K562 (cell line): ENCODE measurements around the gene TLR6. TPM values are rescaled to one million over a fixed set of nuclear protein-coding genes. Genes with fewer than 3 reads are reported as not detected.

Experiments
- ATAC-seq: fragments of 200-7000 bp; cut with Tn5 transposase; 3 replicates; pipeline ENCODE4 v1.9.1; 2020; ENCODE audit warnings: moderate library complexity
- BruUV-seq: library from RNA; stranded (reverse); fragments of 400-500 nt; replicated peaks from 2 replicates; lab custom pipeline; 2021; lab: Mats Ljungman, UMichigan
- CTCF ChIA-PET: fragments of 300-600 bp; formaldehyde crosslinking; extraction: SDS; loops from one replicate; lab custom pipeline; 2021; ENCODE audit warnings: low intra/inter-chr PET ratio; lab: Yijun Ruan, JAX
- POLR2A ChIA-PET: fragments of 300-600, 350-650 bp; sonication (Branson Sonifier 250); formaldehyde crosslinking; extraction: SDS; loops from one replicate; lab custom pipeline; 2021; ENCODE audit warnings: antibody characterized with exemption, inconsistent platforms; lab: Yijun Ruan, JAX
- DNase-seq, 4 experiments: peaks; one replicate each; pipeline versions ENCODE4 v3.0.0 to v3.0.0-alpha.2; 2011 to 2018; ENCODE audit warnings: low spot score in 3 of 4, mixed read lengths in 3 of 4; ENCODE audit errors: extremely low read depth in 1 of 4
- FAIRE-seq: peaks from 2 replicates; lab custom pipeline; 2011; peaks lifted over from hg19 to GRCh38; lab: Jason Lieb, UNC
- H2AFZ ChIP-seq: 2 replicates; pipeline ENCODE4 v1.6.0; 2011; ENCODE audit warnings: low read depth, low read length, control low read depth, inconsistent platforms
- H3K27ac ChIP-seq: fragments of 200-600 bp; 3 replicates; pipeline ENCODE4 v1.8.0; 2011; ENCODE audit warnings: low read depth, mild to moderate bottlenecking, control low read depth, inconsistent platforms, low read length, moderate library complexity, mixed read lengths; ENCODE audit errors: extremely low read depth
- H3K27me3 ChIP-seq, 2 experiments: fragments of 300-600 bp in 1 of 2; 2 replicates in 1 of 2; 3 replicates in 1 of 2; pipeline versions ENCODE4 v1.6.0 to v1.8.0; 2011; ENCODE audit warnings: inconsistent platforms in 2 of 2, low read length in 2 of 2, mild to moderate bottlenecking in 1 of 2, mixed read lengths in 1 of 2, moderate library complexity in 1 of 2; ENCODE audit not compliant: control insufficient read depth in 2 of 2, insufficient read depth in 2 of 2
- H3K36me3 ChIP-seq: fragments of 300-600 bp; 3 replicates; pipeline ENCODE4 v1.8.0; 2011; ENCODE audit warnings: mild to moderate bottlenecking, low read length, inconsistent platforms; ENCODE audit not compliant: control insufficient read depth, insufficient read depth
- H3K4me1 ChIP-seq, 2 experiments: fragments of 200-600 bp in 1 of 2; replicated peaks in 1 of 2; 2 replicates in 1 of 2; 3 replicates in 1 of 2; pipeline versions ENCODE4 v1.5.1 to v1.8.0; 2011; ENCODE audit warnings: inconsistent platforms in 2 of 2, low read length in 2 of 2, mild to moderate bottlenecking in 1 of 2, mixed read lengths in 1 of 2, moderate library complexity in 1 of 2; ENCODE audit not compliant: control insufficient read depth in 2 of 2, insufficient read depth in 2 of 2
- H3K4me2 ChIP-seq: 2 replicates; pipeline ENCODE4 v1.6.1; 2011; ENCODE audit warnings: low read length, control low read depth, inconsistent platforms, mixed read lengths; ENCODE audit not compliant: insufficient read depth
- H3K4me3 ChIP-seq: fragments of 200-600 bp; sonication (generic), shearing (Covaris generic); 2 replicates; pipeline ENCODE4 v1.5.1; 2016; ENCODE audit warnings: control low read depth, inconsistent platforms
- H3K79me2 ChIP-seq: fragments of 200-600 bp; 3 replicates; pipeline ENCODE4 v1.8.0; 2011; ENCODE audit warnings: low read length, inconsistent platforms; ENCODE audit not compliant: control insufficient read depth, insufficient read depth
- H3K9ac ChIP-seq, 2 experiments: 2 replicates each; pipeline versions ENCODE4 v1.6.0 to v1.6.1; 2011; ENCODE audit warnings: low read depth in 2 of 2, low read length in 2 of 2, control low read depth in 1 of 2, inconsistent platforms in 1 of 2, mild to moderate bottlenecking in 1 of 2, mixed read lengths in 1 of 2; ENCODE audit not compliant: insufficient read depth in 1 of 2
- H3K9me1 ChIP-seq: one replicate; pipeline ENCODE4 v1.6.0; 2011; ENCODE audit warnings: inconsistent platforms, mild to moderate bottlenecking, low read length, moderate library complexity; ENCODE audit not compliant: control insufficient read depth, insufficient read depth
- H3K9me3 ChIP-seq: replicated peaks from 2 replicates; pipeline ENCODE4 v1.5.1; 2011; ENCODE audit warnings: low read depth, low read length, inconsistent platforms; ENCODE audit not compliant: control insufficient read depth, insufficient read depth
- H4K20me1 ChIP-seq: replicated peaks from 2 replicates; pipeline ENCODE4 v1.6.1; 2011; ENCODE audit warnings: low read length, inconsistent platforms, mixed read lengths; ENCODE audit not compliant: control insufficient read depth, insufficient read depth
- ARID3B ChIP-seq: fragments of 250-450 bp; sonication (Bioruptor Pico); IDR thresholded peaks from 2 replicates; pipeline ENCODE4 v1.4.0; 2020; ENCODE audit warnings: borderline replicate concordance
- CBFA2T3 ChIP-seq: fragments of 450-650 bp; IDR thresholded peaks from 2 replicates; pipeline ENCODE4 v1.6.1; 2017
- CLOCK ChIP-seq: fragments of 250-450 bp; sonication (Bioruptor Pico); IDR thresholded peaks from 2 replicates; pipeline ENCODE4 v1.4.0; 2020; ENCODE audit warnings: mild to moderate bottlenecking, moderate library complexity, borderline replicate concordance
- KLF16 ChIP-seq: IDR thresholded peaks from 2 replicates; pipeline ENCODE4 v1.6.1; 2016; ENCODE audit warnings: antibody characterized with exemption
- MTA2 ChIP-seq: fragments of 450-650 bp; IDR thresholded peaks from 2 replicates; pipeline ENCODE4 v1.6.1; 2016; ENCODE audit warnings: low read depth
- STAT5A ChIP-seq: IDR thresholded peaks from 2 replicates; pipeline ENCODE4 v1.6.1; 2012; ENCODE audit warnings: low read length, inconsistent platforms, borderline replicate concordance
- TCFL5 ChIP-seq: fragments of 250-450 bp; sonication (Bioruptor Pico); conservative IDR thresholded peaks from 2 replicates; pipeline ENCODE4 v1.6.1; 2021; ENCODE audit warnings: mild to moderate bottlenecking, moderate library complexity, matching md5 sums
- THAP7 ChIP-seq: fragments of 250-450 bp; sonication (Bioruptor Pico); IDR thresholded peaks from 2 replicates; pipeline ENCODE4 v1.5.0; 2021
- TRIM28 ChIP-seq: fragments of 450-650 bp; IDR thresholded peaks from 2 replicates; pipeline ENCODE4 v1.6.1; 2017
- ZFP91 ChIP-seq: sonication (generic); formaldehyde crosslinking; IDR thresholded peaks from 2 replicates; pipeline ENCODE4 v1.8.0; 2022; ENCODE audit warnings: mild to moderate bottlenecking, missing genetic modification reagents
- ZKSCAN3 ChIP-seq: fragments of 250-450 bp; sonication (Bioruptor Pico); IDR thresholded peaks from 2 replicates; pipeline ENCODE4 v1.4.0; 2020
- ZNF12 ChIP-seq: sonication (generic); formaldehyde crosslinking; IDR thresholded peaks from 2 replicates; pipeline ENCODE4 v1.4.0; 2020; ENCODE audit warnings: mild to moderate bottlenecking, missing genetic modification reagents
- WGBS: fragments of 100-300 bp; shearing (Covaris generic); methylation state at CpG from one replicate; pipeline ENCODE4 v1.1.6; 2016; ENCODE audit warnings: low coverage, mixed read lengths; ENCODE audit not compliant: insufficient coverage; ENCODE audit errors: missing lambda C conversion rate; 5-methylcytosine and 5-hydroxymethylcytosine counted together
- in situ Hi-C: fragments of 300-500 bp; cut with MboI; formaldehyde crosslinking; loops from 4 replicates; pipeline ENCODE4 v1.15.0; 2018; ENCODE audit warnings: inconsistent platforms, mixed read lengths
- intact Hi-C: fragments of 100-400 bp; cut with micrococcal nuclease; formaldehyde crosslinking; loops from 2 replicates; pipeline ENCODE4 v1.14.2; 2022
- polyA plus RNA-seq, 8 experiments: library from polyadenylated mRNA; depleted of rRNA in 4 of 8; stranded (reverse) in 5 of 8; unstranded in 3 of 8; fragments of >200 nt; fragmentation: Nextera tagmentation in 2 of 8; fragmentation: Illumina TruSeq in 1 of 8; extraction: Ambion mirVana in 2 of 8; extraction: Trizol in 1 of 8; gene quantifications; 2 replicates each; pipeline versions ENCODE4 v1.2.1 to v1.2.3, GENCODE V29; 2011 to 2014; ENCODE audit warnings: inconsistent platforms in 1 of 8, missing spikeins in 1 of 8
- total RNA-seq, 7 experiments: library from RNA; depleted of rRNA in 6 of 7; stranded (reverse); fragments of >200 nt in 6 of 7; fragmentation: Illumina TruSeq in 2 of 7; extraction: Trizol in 2 of 7; gene quantifications; 2 replicates each; pipeline versions ENCODE4 v1.2.1 to v1.2.3, GENCODE V29; 2011 to 2021; ENCODE audit warnings: low replicate concordance in 1 of 7

TLR6 gene
- total and polyA plus RNA-seq, 9 of the 15 experiments (the other 6 are each of a cell fraction or from before 2014, with no cell fraction given): 0.08 to 1.9 (median 0.91) TPM

- TF ChIP-seq ZKSCAN3 (CRISPR knock-in tag) (no peak), CBFA2T3 (peak; percentile 75), ZNF12 (no peak), MTA2 (peak; percentile 73), CLOCK (no peak), KLF16 (0 out of 2 replicates have a peak, but pooled peaks have one; percentile 32)
Observed at GRCh38 chr4:38905652-38906385, 49.2 kb upstream of the TLR6 start (continued).

- no peak overlapping the region for H3K4me3 ChIP-seq
- in situ Hi-C loops: loop anchor here (5.0 kb wide), 1 partner anchor 233 kb away; no protein-coding TSS in a partner anchor
- no peak for TF ChIP-seq ZFP91 (CRISPR knock-in tag)
- no peak for TF ChIP-seq THAP7 (CRISPR knock-in tag)
- TF ChIP-seq ARID3B (CRISPR knock-in tag): no peak
- no peak for TF ChIP-seq STAT5A
- no peak for TF ChIP-seq TCFL5 (CRISPR knock-in tag)
- no peak for TF ChIP-seq TRIM28
Observed at GRCh38 chr4:38904682-38905081, 48.1 kb upstream of the TLR6 start.

More at GRCh38 chr4:38904682-38905081, 48.1 kb upstream of the TLR6 start:
- peaks cover 0 to 2% of the 10 kb centered on the region in 2 experiments; a peak in 1 of 5 replicates for H3K4me1 ChIP-seq
- H3K9me3 ChIP-seq: no peaks in the 10 kb centered on the region
- no peak overlapping the region for H3K27ac ChIP-seq
- intact Hi-C loops: loop anchor here (5.0 kb wide), 1 partner anchor 143 kb away; no protein-coding TSS in a partner anchor
- no peaks in the 10 kb centered on the region for H3K9me1 ChIP-seq
- DNase-seq: no peak
- FAIRE-seq: no peak
- no peaks in the 10 kb centered on the region for H3K79me2 ChIP-seq
- H3K4me2 ChIP-seq: no peak overlapping the region
- ChIA-PET CTCF (no interaction called here), POLR2A (interaction anchor here (0.6 to 1.3 kb wide), 3 partner anchors 9 to 230 kb away, joined by 3 to 6 read pairs (median 3); no protein-coding TSS in a partner anchor)
- WGBS: 84% methylated on average over 3 of the region's 3 CpGs
- H3K9ac ChIP-seq: no peak overlapping the region
- H3K27me3 ChIP-seq: no peaks in the 10 kb centered on the region
- H3K36me3 ChIP-seq: peaks cover 3% of the 10 kb centered on the region; the same call in 1 of the 3 replicates
- H2AFZ ChIP-seq: no peak overlapping the region
- BruUV-seq: no TSS peak
- no peaks in the 10 kb centered on the region for H4K20me1 ChIP-seq
- ATAC-seq: no peak
